ENCODE measurements around the gene ACTRT2. TPM values are rescaled to one million over a fixed set of nuclear protein-coding genes. Genes with fewer than 3 reads are reported as not detected.

ACTRT2 gene
- total RNA-seq, 1 experiment from 2014 or later: not detected

GRCh38 chr1:3020263-3020909 lies 881 bp upstream of the ACTRT2 start:
- TF ChIP-seq CTCF (IDR thresholded peaks at IDR 0.05; ENCODE audit: insufficient read depth in 1 of 2, low read depth in 1 of 2, low read length in 1 of 2, severe bottlenecking in 1 of 2, unreplicated experiment in 1 of 2): no peak
- no peaks in the 10 kb centered on the region for H3K27me3 ChIP-seq (replicated peaks; ENCODE audit: control insufficient read depth, insufficient read depth, low read length)
- H3K27me3 Mint-ChIP-seq (ENCODE audit: insufficient read depth, unreplicated experiment): no peaks in the 10 kb centered on the region
- H3K4me3 ChIP-seq (ENCODE audit: low read depth, low read length): no peak overlapping the region
- no peaks in the 10 kb centered on the region for H3K36me3 Mint-ChIP-seq (ENCODE audit: insufficient read depth, unreplicated experiment)
- no peak for DNase-seq
- H3K4me1 Mint-ChIP-seq (ENCODE audit: low read depth, unreplicated experiment): no peaks in the 10 kb centered on the region
- BruUV-seq (replicated peaks): no TSS peak
- no peaks in the 10 kb centered on the region for H3K4me1 ChIP-seq
- no peak overlapping the region for H3K4me3 Mint-ChIP-seq (ENCODE audit: unreplicated experiment)
- ChIA-PET POLR2A (no interaction called here), CTCF (interaction anchor here (0.6 kb wide), 1 partner anchor 405 kb away, joined by 5 read pairs; no protein-coding TSS in a partner anchor)
- intact Hi-C loops (cut with micrococcal nuclease; ENCODE audit: unreplicated experiment): no loop called here
- no peak overlapping the region for H3K27ac Mint-ChIP-seq (ENCODE audit: unreplicated experiment)
- no peaks in the 10 kb centered on the region for H3K36me3 ChIP-seq (ENCODE audit: control insufficient read depth, insufficient read depth, low read length)
- H3K9me3 Mint-ChIP-seq (ENCODE audit: unreplicated experiment): no peaks in the 10 kb centered on the region
- no peaks in the 10 kb centered on the region for H3K9me3 ChIP-seq

- Mint-ChIP-seq H3K4me3 (ENCODE audit: unreplicated experiment) (no peak overlapping the region), H3K36me3 (ENCODE audit: insufficient read depth, unreplicated experiment) (no peaks in the 10 kb centered on the region), H3K4me1 (ENCODE audit: low read depth, unreplicated experiment) (no peaks in the 10 kb centered on the region), H3K27ac (ENCODE audit: unreplicated experiment) (no peak overlapping the region), H3K9me3 (ENCODE audit: unreplicated experiment) (no peaks in the 10 kb centered on the region), H3K27me3 (ENCODE audit: insufficient read depth, unreplicated experiment) (no peaks in the 10 kb centered on the region)
- Histone ChIP-seq H3K9me3 (no peaks in the 10 kb centered on the region), H3K36me3 (ENCODE audit: control insufficient read depth, insufficient read depth, low read length) (no peaks in the 10 kb centered on the region), H3K4me1 (no peaks in the 10 kb centered on the region), H3K4me3 (ENCODE audit: low read depth, low read length) (no peak overlapping the region), H3K27me3 (replicated peaks; ENCODE audit: control insufficient read depth, insufficient read depth, low read length) (no peaks in the 10 kb centered on the region)
- no peak for DNase-seq
- ChIA-PET POLR2A (no interaction called here), CTCF (no interaction called here)
- intact Hi-C loops (cut with micrococcal nuclease; ENCODE audit: unreplicated experiment): no loop called here
- no TSS peak for BruUV-seq (replicated peaks)
- no peak for TF ChIP-seq CTCF (IDR thresholded peaks at IDR 0.05; ENCODE audit: insufficient read depth in 1 of 2, low read depth in 1 of 2, low read length in 1 of 2, severe bottlenecking in 1 of 2, unreplicated experiment in 1 of 2)
Observed at GRCh38 chr1:3021801-3022401, 634 bp downstream of the ACTRT2 start.

- DNase-seq: no peak
- H3K4me1 Mint-ChIP-seq (ENCODE audit: low read depth, unreplicated experiment): no peaks in the 10 kb centered on the region
- Histone ChIP-seq H3K9me3 (no peaks in the 10 kb centered on the region), H3K4me3 (ENCODE audit: low read depth, low read length) (no peak overlapping the region), H3K4me1 (no peaks in the 10 kb centered on the region), H3K36me3 (ENCODE audit: control insufficient read depth, insufficient read depth, low read length) (no peaks in the 10 kb centered on the region), H3K27me3 (replicated peaks; ENCODE audit: control insufficient read depth, insufficient read depth, low read length) (no peaks in the 10 kb centered on the region)
- no peak overlapping the region for H3K27ac Mint-ChIP-seq (ENCODE audit: unreplicated experiment)
- H3K36me3 Mint-ChIP-seq (ENCODE audit: insufficient read depth, unreplicated experiment): no peaks in the 10 kb centered on the region
- no peak overlapping the region for H3K4me3 Mint-ChIP-seq (ENCODE audit: unreplicated experiment)
- ChIA-PET CTCF (no interaction called here), POLR2A (no interaction called here)
- no peaks in the 10 kb centered on the region for H3K27me3 Mint-ChIP-seq (ENCODE audit: insufficient read depth, unreplicated experiment)
- TF ChIP-seq CTCF (IDR thresholded peaks at IDR 0.05; ENCODE audit: insufficient read depth in 1 of 2, low read depth in 1 of 2, low read length in 1 of 2, severe bottlenecking in 1 of 2, unreplicated experiment in 1 of 2): no peak
- BruUV-seq (replicated peaks): no TSS peak
- no peaks in the 10 kb centered on the region for H3K9me3 Mint-ChIP-seq (ENCODE audit: unreplicated experiment)
- intact Hi-C loops (cut with micrococcal nuclease; ENCODE audit: unreplicated experiment): no loop called here
Observed at GRCh38 chr1:3022511-3022973, 1.3 kb downstream of the ACTRT2 start.
